ENCODE results near the gene ZNF446.
"Not testable (repeated sequence)": the region's sequence is repeated elsewhere in the genome, so short reads cannot be mapped to it uniquely, and the experiment has no call there.

ZNF446 gene

GRCh38 chr19:58468216-58468839, 7.8 kb upstream of the ZNF446 start:
- H3K27ac ChIP-seq: no peak overlapping the region
- DNase-seq: no peak
- H3K36me3 ChIP-seq: peaks cover 25% of the 10 kb centered on the region
- H3K9me3 ChIP-seq (ENCODE audit: severe bottlenecking): no peaks in the 10 kb centered on the region
- no peak overlapping the region for H3K4me3 ChIP-seq (ENCODE audit: low read depth, low read length)
- no peak for TF ChIP-seq CTCF (IDR thresholded peaks at IDR 0.05; ENCODE audit: low read depth, low read length)
- no peaks in the 10 kb centered on the region for H3K27me3 ChIP-seq (ENCODE audit: insufficient read depth, low read depth, severe bottlenecking)

- no peak overlapping the region for H3K27ac ChIP-seq
- no peaks in the 10 kb centered on the region for H3K27me3 ChIP-seq (ENCODE audit: insufficient read depth, low read depth, severe bottlenecking)
- no peak for DNase-seq
- peaks cover 27% of the 10 kb centered on the region for H3K36me3 ChIP-seq
- H3K9me3 ChIP-seq (ENCODE audit: severe bottlenecking): no peaks in the 10 kb centered on the region
- no peak overlapping the region for H3K4me3 ChIP-seq (ENCODE audit: low read depth, low read length)
- TF ChIP-seq CTCF (IDR thresholded peaks at IDR 0.05; ENCODE audit: low read depth, low read length): no peak
These were observed 6.7 kb upstream of the ZNF446 start for GRCh38 chr19:58469241-58470013.

GRCh38 chr19:58470837-58471543, 5.2 kb upstream of the ZNF446 start:
- not testable (repeated sequence) for H3K9me3 ChIP-seq (ENCODE audit: severe bottlenecking); H3K27ac ChIP-seq; DNase-seq; H3K4me3 ChIP-seq (ENCODE audit: low read depth, low read length); H3K27me3 ChIP-seq (ENCODE audit: insufficient read depth, low read depth, severe bottlenecking)
- H3K36me3 ChIP-seq: peaks cover 27% of the 10 kb centered on the region

GRCh38 chr19:58471736-58472135, 4.4 kb upstream of the ZNF446 start:
- DNase-seq: no peak
- no peaks in the 10 kb centered on the region for H3K9me3 ChIP-seq (ENCODE audit: severe bottlenecking)
- H3K27ac ChIP-seq: no peak overlapping the region
- no peak overlapping the region for H3K4me3 ChIP-seq (ENCODE audit: low read depth, low read length)
- no peak for TF ChIP-seq CTCF (IDR thresholded peaks at IDR 0.05; ENCODE audit: low read depth, low read length)
- no peaks in the 10 kb centered on the region for H3K27me3 ChIP-seq (ENCODE audit: insufficient read depth, low read depth, severe bottlenecking)
- H3K36me3 ChIP-seq: peaks cover 27% of the 10 kb centered on the region

- no peak overlapping the region for H3K4me3 ChIP-seq (ENCODE audit: low read depth, low read length)
- H3K27ac ChIP-seq: no peak overlapping the region
- no peak for DNase-seq
- no peaks in the 10 kb centered on the region for H3K27me3 ChIP-seq (ENCODE audit: insufficient read depth, low read depth, severe bottlenecking)
- TF ChIP-seq CTCF (IDR thresholded peaks at IDR 0.05; ENCODE audit: low read depth, low read length): no peak
- no peaks in the 10 kb centered on the region for H3K9me3 ChIP-seq (ENCODE audit: severe bottlenecking)
- H3K36me3 ChIP-seq: peaks cover 34% of the 10 kb centered on the region
These were observed 2.4 kb upstream of the ZNF446 start for GRCh38 chr19:58473775-58474174.

GRCh38 chr19:58474291-58474996, 1.7 kb upstream of the ZNF446 start:
- TF ChIP-seq CTCF (IDR thresholded peaks at IDR 0.05; ENCODE audit: low read depth, low read length): no peak
- Histone ChIP-seq H3K27me3 (ENCODE audit: insufficient read depth, low read depth, severe bottlenecking) (no peaks in the 10 kb centered on the region), H3K4me3 (ENCODE audit: low read depth, low read length) (no peak overlapping the region), H3K36me3 (peaks cover 34% of the 10 kb centered on the region), H3K27ac (no peak overlapping the region), H3K9me3 (ENCODE audit: severe bottlenecking) (no peaks in the 10 kb centered on the region)
- DNase-seq: no peak

All from WERI-Rb-1 (cell line).